Transverse colon (tissue), 3 donors: ENCODE measurements around the gene PLB1.

Experiments used
- POLR2A ChIP-seq: fragments of 450-650 bp; IDR thresholded peaks from one replicate; pipeline ENCODE4 v1.6.1; 2016; ENCODE audit warnings: antibody characterized with exemption, mild to moderate bottlenecking, moderate library complexity
- TF ChIP-seq, protein P1 (sequence below), 5 experiments: fragments of 200-600 bp in 3 of 5; fragments of 450-650 bp in 2 of 5; sonication (generic) in 3 of 5; IDR thresholded peaks; 1 replicate in 2 of 5; 2 replicates in 3 of 5; pipeline ENCODE4 v1.5.1; 2016 to 2017; ENCODE audit warnings: antibody characterized with exemption in 5 of 5, inconsistent platforms in 3 of 5, mild to moderate bottlenecking in 2 of 5, moderate library complexity in 1 of 5

- TF ChIP-seq, protein P1, sequence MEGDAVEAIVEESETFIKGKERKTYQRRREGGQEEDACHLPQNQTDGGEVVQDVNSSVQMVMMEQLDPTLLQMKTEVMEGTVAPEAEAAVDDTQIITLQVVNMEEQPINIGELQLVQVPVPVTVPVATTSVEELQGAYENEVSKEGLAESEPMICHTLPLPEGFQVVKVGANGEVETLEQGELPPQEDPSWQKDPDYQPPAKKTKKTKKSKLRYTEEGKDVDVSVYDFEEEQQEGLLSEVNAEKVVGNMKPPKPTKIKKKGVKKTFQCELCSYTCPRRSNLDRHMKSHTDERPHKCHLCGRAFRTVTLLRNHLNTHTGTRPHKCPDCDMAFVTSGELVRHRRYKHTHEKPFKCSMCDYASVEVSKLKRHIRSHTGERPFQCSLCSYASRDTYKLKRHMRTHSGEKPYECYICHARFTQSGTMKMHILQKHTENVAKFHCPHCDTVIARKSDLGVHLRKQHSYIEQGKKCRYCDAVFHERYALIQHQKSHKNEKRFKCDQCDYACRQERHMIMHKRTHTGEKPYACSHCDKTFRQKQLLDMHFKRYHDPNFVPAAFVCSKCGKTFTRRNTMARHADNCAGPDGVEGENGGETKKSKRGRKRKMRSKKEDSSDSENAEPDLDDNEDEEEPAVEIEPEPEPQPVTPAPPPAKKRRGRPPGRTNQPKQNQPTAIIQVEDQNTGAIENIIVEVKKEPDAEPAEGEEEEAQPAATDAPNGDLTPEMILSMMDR (IDR thresholded peaks at IDR 0.05) = no peak
- no peak for TF ChIP-seq POLR2A
Measured at GRCh38 chr2:28496781-28497180, 921 bp downstream of the PLB1 start.
